A549 (cell line): ENCODE data around the gene C11orf58. TPM values are rescaled to one million over a fixed set of nuclear protein-coding genes. Genes with fewer than 3 reads are reported as not detected.
A peak's percentile ranks its signal among the peaks of the same experiment; 100 is the strongest.

Experiments used
- ATAC-seq, 2 experiments: fragments of 200-7000 bp in 1 of 2; fragments of >200 bp in 1 of 2; cut with Nextera tagmentation in 1 of 2; cut with Tn5 transposase in 1 of 2; 3 replicates each; pipeline versions ENCODE4 v1.8.0 to v1.9.1; 2018 to 2020; ENCODE audit warnings: mild to moderate bottlenecking in 1 of 2, moderate library complexity in 1 of 2
- CTCF ChIA-PET: fragments of 300-600 bp; sonication (Branson Sonifier 250); formaldehyde crosslinking; extraction: SDS; loops from one replicate; lab custom pipeline; 2021; ENCODE audit warnings: antibody characterized with exemption, inconsistent platforms; lab: Yijun Ruan, JAX
- POLR2A ChIA-PET: fragments of 350-600 bp; formaldehyde crosslinking; extraction: SDS; loops from one replicate; lab custom pipeline; 2021; ENCODE audit warnings: antibody characterized with exemption, inconsistent platforms; lab: Yijun Ruan, JAX
- DNase-seq, 2 experiments: peaks; one replicate each; pipeline versions ENCODE4 v3.0.0 to v3.0.0-alpha.2; 2011 to 2016; ENCODE audit warnings: low read depth in 1 of 2, low spot score in 1 of 2
- FAIRE-seq: peaks from 2 replicates; lab custom pipeline; 2011; peaks lifted over from hg19 to GRCh38; lab: Jason Lieb, UNC
- H3K27ac ChIP-seq, 2 experiments: fragments of >200 bp; sonication (Bioruptor Twin); formaldehyde crosslinking; 3 replicates each; pipeline ENCODE4 v1.5.1; 2016 to 2017
- H3K4me1 ChIP-seq: fragments of >200 bp; sonication (Bioruptor Twin); formaldehyde crosslinking; 3 replicates; pipeline ENCODE4 v1.6.1; 2016
- H3K4me2 ChIP-seq: fragments of >200 bp; sonication (Bioruptor Twin); formaldehyde crosslinking; 3 replicates; pipeline ENCODE4 v1.6.1; 2016
- H3K4me3 ChIP-seq: fragments of >200 bp; sonication (Bioruptor Twin); formaldehyde crosslinking; 3 replicates; pipeline ENCODE4 v1.5.1; 2016
- H3K9me3 ChIP-seq: fragments of >200 bp; sonication (Bioruptor Twin); formaldehyde crosslinking; 3 replicates; pipeline ENCODE4 v1.6.1; 2016
- ATOH8 ChIP-seq: fragments of 250-450 bp; sonication (Bioruptor Pico); IDR thresholded peaks from 2 replicates; pipeline ENCODE4 v1.5.0; 2020; ENCODE audit warnings: low read depth, mild to moderate bottlenecking, moderate library complexity
- CBX2 ChIP-seq: fragments of 200-600 bp; sonication (generic); IDR thresholded peaks from 2 replicates; pipeline ENCODE4 v1.6.1; 2016; ENCODE audit warnings: low read depth, mild to moderate bottlenecking, borderline replicate concordance
- CEBPB ChIP-seq, 2 experiments: fragments of >200 bp in 1 of 2; sonication (Bioruptor Twin) in 1 of 2; formaldehyde crosslinking in 1 of 2; IDR thresholded peaks; 2 replicates each; pipeline ENCODE4 v1.6.1; 2012 to 2016
- CHD2 ChIP-seq: fragments of 150-350 bp; IDR thresholded peaks from 2 replicates; pipeline ENCODE4 v1.6.1; 2014; ENCODE audit warnings: low read length; ENCODE audit not compliant: partially characterized antibody
- CHD4 ChIP-seq: fragments of 200-600 bp; sonication (generic); IDR thresholded peaks from 2 replicates; pipeline ENCODE4 v1.6.1; 2016; ENCODE audit warnings: antibody characterized with exemption, mild to moderate bottlenecking, borderline replicate concordance
- CTCF ChIP-seq: fragments of >200 bp; sonication (Bioruptor Twin); formaldehyde crosslinking; IDR thresholded peaks from 3 replicates; pipeline ENCODE4 v1.5.1; 2016
- EHMT2 ChIP-seq: fragments of 200-600 bp; sonication (generic); IDR thresholded peaks from 2 replicates; pipeline ENCODE4 v1.6.1; 2016; ENCODE audit warnings: antibody characterized with exemption, low read depth, mild to moderate bottlenecking, moderate library complexity
- EP300 ChIP-seq, 2 experiments: fragments of >200 bp; sonication (Bioruptor Twin); formaldehyde crosslinking; IDR thresholded peaks; 2 replicates in 1 of 2; 3 replicates in 1 of 2; pipeline ENCODE4 v1.6.1; 2016 to 2017
- ESRRA ChIP-seq: fragments of 150-350 bp; IDR thresholded peaks from 2 replicates; pipeline ENCODE4 v1.6.1; 2014; ENCODE audit warnings: mild to moderate bottlenecking, low read length, borderline replicate concordance
- FOSL2 ChIP-seq, 2 experiments: fragments of 450-650 bp in 1 of 2; fragments of >200 bp in 1 of 2; sonication (Bioruptor Twin) in 1 of 2; formaldehyde crosslinking; IDR thresholded peaks; 2 replicates each; pipeline versions ENCODE4 v1.5.0 to v1.6.1; 2016 to 2020; ENCODE audit warnings: mild to moderate bottlenecking in 1 of 2, moderate library complexity in 1 of 2
- GATA3 ChIP-seq: IDR thresholded peaks from 2 replicates; pipeline ENCODE4 v1.6.1; 2012; ENCODE audit warnings: borderline replicate concordance
- HDAC2 ChIP-seq: fragments of 200-600 bp; sonication (generic); IDR thresholded peaks from 2 replicates; pipeline ENCODE4 v1.6.1; 2016
- HEYL ChIP-seq: fragments of 250-450 bp; sonication (Bioruptor Pico); IDR thresholded peaks from 2 replicates; pipeline ENCODE4 v1.8.0; 2021; ENCODE audit warnings: mild to moderate bottlenecking, moderate library complexity
- HOXB5 ChIP-seq: fragments of 250-450 bp; sonication (Bioruptor Pico); IDR thresholded peaks from 2 replicates; pipeline ENCODE4 v1.5.0; 2020; ENCODE audit warnings: mild to moderate bottlenecking, moderate library complexity
- JUNB ChIP-seq: fragments of >200 bp; sonication (Bioruptor Twin); formaldehyde crosslinking; IDR thresholded peaks from 2 replicates; pipeline ENCODE4 v1.6.1; 2016
- KDM1A ChIP-seq: fragments of 200-600 bp; sonication (generic); IDR thresholded peaks from 2 replicates; pipeline ENCODE4 v1.6.1; 2016; ENCODE audit warnings: low read depth, mild to moderate bottlenecking
- MAFK ChIP-seq: fragments of 450-650 bp; IDR thresholded peaks from 2 replicates; pipeline ENCODE4 v1.6.1; 2014; ENCODE audit not compliant: partially characterized antibody
- MAX ChIP-seq: IDR thresholded peaks from 2 replicates; pipeline ENCODE4 v1.6.1; 2012
- NPAS2 ChIP-seq: fragments of 250-450 bp; sonication (Bioruptor Pico); IDR thresholded peaks from 2 replicates; pipeline ENCODE4 v1.8.0; 2022; ENCODE audit warnings: mild to moderate bottlenecking, moderate library complexity, borderline replicate concordance
- PHF8 ChIP-seq: fragments of 200-600 bp; sonication (generic); IDR thresholded peaks from 2 replicates; pipeline ENCODE4 v1.6.1; 2016; ENCODE audit warnings: low read depth, mild to moderate bottlenecking, antibody characterized with exemption, moderate library complexity, borderline replicate concordance
- POLR2A ChIP-seq: IDR thresholded peaks from 2 replicates; pipeline ENCODE4 v1.6.1; 2012; ENCODE audit warnings: mild to moderate bottlenecking, low read length
- POLR2AphosphoS2 ChIP-seq: conservative IDR thresholded peaks from 2 replicates; pipeline ENCODE4 v1.6.1; 2012; ENCODE audit warnings: low read length, improper control_type of control experiment, inconsistent platforms
- RAD21 ChIP-seq, 2 experiments: fragments of >200 bp in 1 of 2; sonication (Bioruptor Twin) in 1 of 2; formaldehyde crosslinking in 1 of 2; IDR thresholded peaks in 1 of 2; conservative IDR thresholded peaks in 1 of 2; 2 replicates in 1 of 2; 3 replicates in 1 of 2; pipeline ENCODE4 v1.6.1; 2012 to 2018; ENCODE audit warnings: inconsistent platforms in 1 of 2
- RARB ChIP-seq: fragments of 250-450 bp; sonication (Bioruptor Pico); IDR thresholded peaks from 2 replicates; pipeline ENCODE4 v1.8.0; 2021; ENCODE audit warnings: mild to moderate bottlenecking, moderate library complexity
- RCOR1 ChIP-seq: fragments of 150-350 bp; IDR thresholded peaks from 2 replicates; pipeline ENCODE4 v1.6.1; 2014; ENCODE audit warnings: antibody characterized with exemption, low read length, low read depth
- REST ChIP-seq: fragments of 200-600 bp; sonication (generic); IDR thresholded peaks from 2 replicates; pipeline ENCODE4 v1.6.1; 2016; ENCODE audit warnings: antibody characterized with exemption, mild to moderate bottlenecking, moderate library complexity
- SMC3 ChIP-seq: fragments of >200 bp; sonication (Bioruptor Twin); formaldehyde crosslinking; IDR thresholded peaks from 3 replicates; pipeline ENCODE4 v1.6.1; 2018; ENCODE audit warnings: inconsistent platforms
- TP53 ChIP-seq: fragments of 250-450 bp; sonication (Bioruptor Pico); IDR thresholded peaks from 2 replicates; pipeline ENCODE4 v1.5.0; 2021; ENCODE audit warnings: mild to moderate bottlenecking, moderate library complexity
- ZNF302 ChIP-seq: fragments of 250-450 bp; sonication (Bioruptor Pico); IDR thresholded peaks from 2 replicates; pipeline ENCODE4 v1.9.0; 2021; ENCODE audit warnings: inconsistent platforms, mild to moderate bottlenecking, moderate library complexity
- WGBS: methylation state at CpG from one replicate; pipeline ENCODE4 v1.1.6; 2017; ENCODE audit errors: missing lambda C conversion rate; 5-methylcytosine and 5-hydroxymethylcytosine counted together
- polyA plus RNA-seq, 4 experiments: library from polyadenylated mRNA; depleted of rRNA in 3 of 4; stranded (reverse); fragments of >200 nt; fragmentation: RNase III in 1 of 4; extraction: RNeasy Plus Mini Kit Qiagen cat#74134 plus additional on column Dnase treatment in 1 of 4; gene quantifications; 2 replicates in 3 of 4; 3 replicates in 1 of 4; pipeline ENCODE4 v1.2.3, GENCODE V29; 2011 to 2017

Gene C11orf58
- polyA plus RNA-seq, 2 of the 4 experiments (the other 2 are of a cell fraction), result 342 to 467 TPM

GRCh38 chr11:16787035-16787742 lies 48.7 kb downstream of the C11orf58 start:
- no peak for ATAC-seq
- 87% methylated on average over 7 of the region's 7 CpGs for WGBS
- Histone ChIP-seq H3K9me3 (no peaks in the 10 kb centered on the region), H3K4me1 (peaks cover 30% of the 10 kb centered on the region), H3K4me3 (no peak overlapping the region), H3K4me2 (no peak overlapping the region), H3K27ac (no peak overlapping the region)
- no peak for FAIRE-seq
- no peak for DNase-seq
- ChIA-PET CTCF (interaction anchor here (0.8 to 7.9 kb wide), 16 partner anchors 8 to 288 kb away, joined by 3 to 94 read pairs (median 9); no protein-coding TSS in a partner anchor), POLR2A (no interaction called here)
- TF ChIP-seq ATOH8 (CRISPR knock-in tag) (no peak), EHMT2 (no peak), TP53 (no peak), CEBPB (IDR thresholded peaks at IDR 0.05) (no peak)

GRCh38 chr11:16788141-16789062 lies 50.0 kb downstream of the C11orf58 start:
- 49% methylated on average over 15 of the region's 17 CpGs for WGBS
- peaks cover 34% of the 10 kb centered on the region for H3K4me1 ChIP-seq
- peak; percentile 70 for DNase-seq
- CTCF ChIA-PET, result interaction anchor here (0.7 to 7.9 kb wide), 36 partner anchors 9 to 380 kb away, joined by 3 to 94 read pairs (median 4); partner anchors contain the start of gene C11orf58
- H3K9me3 ChIP-seq, result no peaks in the 10 kb centered on the region
- POLR2A ChIA-PET, result no interaction called here
- peak; percentile 55 to 83; a peak in 5 of 6 replicates for ATAC-seq
- H3K4me2 ChIP-seq, result no peak overlapping the region
- no peak for FAIRE-seq
- H3K4me3 ChIP-seq, result no peak overlapping the region
- H3K27ac ChIP-seq, result peak overlapping the region in 1 of 2 experiments; percentile 51; a peak in 3 of 6 replicates
- TF ChIP-seq REST (no peak), HOXB5 (no peak), KDM1A (no peak), ZNF302 (CRISPR knock-in tag) (no peak), CHD4 (no peak), HDAC2 (no peak), ESRRA (no peak), RCOR1 (no peak), JUNB (no peak), CHD2 (no peak), RAD21 (conservative IDR thresholded peaks at IDR 0.05 in 1 of 2, IDR thresholded peaks at IDR 0.05 in 1 of 2) (peak; percentile 64 to 67), MAFK (no peak), HEYL (CRISPR knock-in tag) (no peak), CTCF (peak; percentile 86), RARB (CRISPR knock-in tag) (no peak), CBX2 (no peak), FOSL2 (IDR thresholded peaks at IDR 0.05) (no peak), FOSL2 (CRISPR knock-in tag; IDR thresholded peaks at IDR 0.05) (0 out of 2 replicates have a peak, but pooled peaks have one; percentile 15), SMC3 (peak; percentile 62), NPAS2 (CRISPR knock-in tag) (no peak), PHF8 (no peak), TP53 (no peak), GATA3 (no peak), POLR2AphosphoS2 (no peak), MAX (no peak), POLR2A (no peak), EP300 (IDR thresholded peaks at IDR 0.05) (no peak)
